Bronchial epithelial cell (primary cell): Measurements from ENCODE around the gene ENO3. TPM values are rescaled to one million over a fixed set of nuclear protein-coding genes. Genes with fewer than 3 reads are reported as not detected.

Source experiments
- DNase-seq: peaks from one replicate; pipeline ENCODE4 v3.0.0-alpha.2; 2010; ENCODE audit warnings: low read depth
- FAIRE-seq: peaks from 2 replicates; lab custom pipeline; 2011; peaks lifted over from hg19 to GRCh38; lab: Jason Lieb, UNC
- H3K27me3 ChIP-seq: 2 replicates; pipeline ENCODE4 v1.5.1; 2011; ENCODE audit warnings: low read length; ENCODE audit not compliant: control insufficient read depth, insufficient read depth
- H3K36me3 ChIP-seq: 2 replicates; pipeline ENCODE4 v1.5.1; 2011; ENCODE audit warnings: low read length; ENCODE audit not compliant: control insufficient read depth, insufficient read depth
- H3K4me3 ChIP-seq: 2 replicates; pipeline ENCODE4 v1.5.1; 2011; ENCODE audit warnings: mild to moderate bottlenecking, low read depth, low read length, control low read depth
- total RNA-seq: library from RNA; depleted of rRNA; stranded (reverse); fragments of >200 nt; gene quantifications from 2 replicates; pipeline ENCODE4 v1.2.1, GENCODE V29; 2014
- TF ChIP-seq, protein P1 (sequence below): IDR thresholded peaks from 2 replicates; pipeline ENCODE4 v1.5.1; 2011; ENCODE audit warnings: mild to moderate bottlenecking, moderate library complexity, low read length, control low read depth, inconsistent platforms; ENCODE audit not compliant: insufficient read depth, severe bottlenecking

ENO3 gene
- total RNA-seq, 1 donor from 2014 or later = 1.8 TPM

DNA sequence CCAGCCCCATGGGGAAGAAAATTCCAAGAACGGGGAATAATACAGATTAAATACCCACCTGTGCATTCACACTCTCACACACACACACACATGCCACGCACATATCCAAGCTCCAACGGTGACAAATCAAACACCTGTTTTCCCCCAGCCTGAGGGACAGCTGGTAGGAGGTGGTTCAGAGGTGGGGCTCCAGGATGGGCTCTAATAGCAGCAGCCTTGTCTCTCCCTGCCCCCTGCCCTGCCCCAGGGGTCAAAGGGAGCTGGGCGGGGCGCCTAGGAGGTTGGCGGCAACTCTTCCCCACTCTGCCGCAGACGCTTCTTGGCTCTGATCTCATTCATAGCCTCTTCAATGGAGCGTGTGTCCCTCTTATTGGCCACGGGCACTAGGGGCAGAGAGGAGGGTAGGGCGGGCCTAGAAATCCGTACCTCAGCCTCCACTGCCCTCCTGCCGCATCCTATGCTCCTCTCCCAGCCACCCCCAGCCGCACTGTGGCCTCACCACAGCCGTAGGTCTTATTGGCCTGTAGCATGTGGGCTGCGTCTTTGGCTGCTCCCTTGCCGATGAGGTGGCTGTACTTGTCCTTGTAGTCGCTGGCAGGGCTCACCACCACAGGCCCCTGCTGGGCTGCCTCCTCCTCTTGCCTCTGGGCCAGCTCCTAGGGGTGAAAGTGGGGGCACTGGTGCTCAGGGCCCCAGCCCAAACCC lies 8.5 kb downstream of the ENO3 start:
- H3K36me3 ChIP-seq = peaks cover 11% of the 10 kb centered on the region
- no peaks in the 10 kb centered on the region for H3K27me3 ChIP-seq
- TF ChIP-seq, protein P1, sequence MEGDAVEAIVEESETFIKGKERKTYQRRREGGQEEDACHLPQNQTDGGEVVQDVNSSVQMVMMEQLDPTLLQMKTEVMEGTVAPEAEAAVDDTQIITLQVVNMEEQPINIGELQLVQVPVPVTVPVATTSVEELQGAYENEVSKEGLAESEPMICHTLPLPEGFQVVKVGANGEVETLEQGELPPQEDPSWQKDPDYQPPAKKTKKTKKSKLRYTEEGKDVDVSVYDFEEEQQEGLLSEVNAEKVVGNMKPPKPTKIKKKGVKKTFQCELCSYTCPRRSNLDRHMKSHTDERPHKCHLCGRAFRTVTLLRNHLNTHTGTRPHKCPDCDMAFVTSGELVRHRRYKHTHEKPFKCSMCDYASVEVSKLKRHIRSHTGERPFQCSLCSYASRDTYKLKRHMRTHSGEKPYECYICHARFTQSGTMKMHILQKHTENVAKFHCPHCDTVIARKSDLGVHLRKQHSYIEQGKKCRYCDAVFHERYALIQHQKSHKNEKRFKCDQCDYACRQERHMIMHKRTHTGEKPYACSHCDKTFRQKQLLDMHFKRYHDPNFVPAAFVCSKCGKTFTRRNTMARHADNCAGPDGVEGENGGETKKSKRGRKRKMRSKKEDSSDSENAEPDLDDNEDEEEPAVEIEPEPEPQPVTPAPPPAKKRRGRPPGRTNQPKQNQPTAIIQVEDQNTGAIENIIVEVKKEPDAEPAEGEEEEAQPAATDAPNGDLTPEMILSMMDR = no peak
- no peak overlapping the region for H3K4me3 ChIP-seq
- FAIRE-seq (no peak), DNase-seq (no peak)

DNA sequence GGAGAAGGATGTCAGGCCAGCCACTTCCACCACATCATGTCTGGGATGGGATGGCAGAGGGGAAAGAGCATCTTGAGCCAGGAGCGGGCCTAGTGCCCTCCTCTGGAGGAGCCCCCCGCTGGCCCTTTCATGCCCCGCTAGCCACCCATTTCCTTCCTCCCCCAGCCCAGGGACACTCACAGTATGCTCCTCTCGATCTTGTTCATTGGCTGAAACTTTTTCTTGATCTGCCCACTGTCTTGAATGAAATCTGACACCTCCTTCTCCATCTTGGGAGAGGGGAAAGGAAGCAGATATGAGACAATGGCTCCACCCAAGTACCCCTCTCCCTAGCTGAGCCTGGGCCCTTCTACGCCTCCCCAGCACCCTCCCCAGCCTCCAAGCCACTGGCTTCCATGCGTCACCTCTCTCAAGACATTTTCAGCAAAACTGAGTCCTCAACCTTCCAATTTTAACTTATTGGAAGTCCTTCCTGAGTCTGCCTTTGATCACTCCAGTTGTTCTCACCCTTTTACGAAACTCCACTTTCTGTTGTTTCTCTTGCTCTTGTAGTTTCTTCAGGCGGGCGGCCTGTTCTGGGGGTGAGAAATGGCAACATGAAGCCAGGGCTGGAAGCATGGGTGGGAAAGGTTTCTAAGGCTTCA lies 9.5 kb downstream of the ENO3 start:
- TF ChIP-seq, protein P1 = no peak
- DNase-seq = no peak
- FAIRE-seq = no peak

DNA sequence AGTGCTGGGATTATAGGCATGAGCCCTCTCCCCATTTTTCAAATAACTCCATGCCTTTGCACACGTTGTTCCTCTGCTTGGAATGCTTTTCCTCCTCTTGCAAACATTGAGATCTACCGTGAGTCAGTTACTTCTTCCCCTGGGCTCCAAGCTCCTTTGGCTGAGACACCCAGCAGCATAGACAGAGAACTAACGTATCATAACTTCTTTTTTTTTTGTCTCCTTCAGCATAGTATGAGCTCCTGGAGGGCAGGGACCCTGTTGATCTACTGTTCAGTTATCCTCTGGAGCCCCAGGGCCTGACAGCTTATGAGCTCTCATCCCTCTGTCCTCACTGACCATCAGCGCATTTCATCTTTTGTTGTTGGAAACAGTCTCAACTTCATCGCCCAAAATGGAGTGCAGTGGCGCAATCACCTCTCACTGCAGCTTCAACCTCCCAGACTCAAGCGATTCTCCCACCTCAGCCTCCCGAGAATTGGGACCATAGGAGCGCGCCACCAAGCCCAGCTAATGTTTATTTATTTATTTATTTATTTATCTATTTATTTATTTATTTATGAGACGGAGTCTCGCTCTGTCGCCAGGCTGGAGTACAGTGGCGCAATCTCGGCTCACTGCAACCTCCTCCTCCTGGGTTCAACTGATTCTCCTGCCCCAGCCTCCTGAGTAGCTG lies 14.5 kb downstream of the ENO3 start:
- FAIRE-seq (no peak), DNase-seq (no peak)
- TF ChIP-seq, protein P1 = no peak
- H3K4me3 ChIP-seq = no peak overlapping the region
- peaks cover 5% of the 10 kb centered on the region for H3K36me3 ChIP-seq
- no peaks in the 10 kb centered on the region for H3K27me3 ChIP-seq

More for the DNA sequence above, 9.5 kb downstream of the ENO3 start:
- Histone ChIP-seq H3K36me3 (peaks cover 11% of the 10 kb centered on the region), H3K27me3 (no peaks in the 10 kb centered on the region), H3K4me3 (no peak overlapping the region)

DNA sequence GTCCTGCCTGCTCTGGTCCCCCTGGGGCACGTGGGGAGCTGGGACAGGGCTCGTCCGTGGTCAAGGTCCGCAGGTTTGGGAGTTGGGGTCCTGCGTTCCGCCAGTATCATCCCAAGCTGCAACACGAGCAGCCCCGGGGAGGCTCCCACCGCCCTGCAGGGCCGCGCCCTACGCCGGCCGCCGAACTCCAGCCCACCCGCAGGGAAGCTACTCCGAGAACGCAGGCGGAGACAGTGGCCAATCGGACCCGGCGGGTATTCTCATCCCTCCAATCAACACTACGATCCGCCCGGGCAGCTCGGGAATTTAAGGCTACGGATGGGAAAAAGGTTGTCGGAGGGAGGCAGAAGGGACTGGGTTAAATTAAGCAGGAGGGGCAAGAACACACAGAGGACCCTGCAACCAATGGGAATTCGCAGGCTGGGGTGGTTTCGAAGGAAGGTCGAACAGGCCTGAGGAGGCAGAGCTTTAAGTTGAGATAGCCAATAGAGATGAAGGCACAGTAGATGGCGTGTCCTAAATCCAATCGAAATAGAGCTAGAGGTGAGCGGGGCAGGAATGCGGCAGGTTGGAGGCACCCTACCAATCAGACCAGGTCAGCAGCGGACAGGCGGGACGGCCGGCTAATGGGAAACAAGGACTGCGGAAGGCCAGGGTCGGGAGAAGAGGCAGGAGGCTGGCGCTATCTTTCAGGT lies 16.1 kb downstream of the ENO3 start:
- DNase-seq (peak; percentile 98), FAIRE-seq (peak; percentile 91)
- peaks cover 5% of the 10 kb centered on the region for H3K36me3 ChIP-seq
- no peaks in the 10 kb centered on the region for H3K27me3 ChIP-seq
- TF ChIP-seq, protein P1 = no peak
- peak overlapping the region; percentile 68 for H3K4me3 ChIP-seq

DNA sequence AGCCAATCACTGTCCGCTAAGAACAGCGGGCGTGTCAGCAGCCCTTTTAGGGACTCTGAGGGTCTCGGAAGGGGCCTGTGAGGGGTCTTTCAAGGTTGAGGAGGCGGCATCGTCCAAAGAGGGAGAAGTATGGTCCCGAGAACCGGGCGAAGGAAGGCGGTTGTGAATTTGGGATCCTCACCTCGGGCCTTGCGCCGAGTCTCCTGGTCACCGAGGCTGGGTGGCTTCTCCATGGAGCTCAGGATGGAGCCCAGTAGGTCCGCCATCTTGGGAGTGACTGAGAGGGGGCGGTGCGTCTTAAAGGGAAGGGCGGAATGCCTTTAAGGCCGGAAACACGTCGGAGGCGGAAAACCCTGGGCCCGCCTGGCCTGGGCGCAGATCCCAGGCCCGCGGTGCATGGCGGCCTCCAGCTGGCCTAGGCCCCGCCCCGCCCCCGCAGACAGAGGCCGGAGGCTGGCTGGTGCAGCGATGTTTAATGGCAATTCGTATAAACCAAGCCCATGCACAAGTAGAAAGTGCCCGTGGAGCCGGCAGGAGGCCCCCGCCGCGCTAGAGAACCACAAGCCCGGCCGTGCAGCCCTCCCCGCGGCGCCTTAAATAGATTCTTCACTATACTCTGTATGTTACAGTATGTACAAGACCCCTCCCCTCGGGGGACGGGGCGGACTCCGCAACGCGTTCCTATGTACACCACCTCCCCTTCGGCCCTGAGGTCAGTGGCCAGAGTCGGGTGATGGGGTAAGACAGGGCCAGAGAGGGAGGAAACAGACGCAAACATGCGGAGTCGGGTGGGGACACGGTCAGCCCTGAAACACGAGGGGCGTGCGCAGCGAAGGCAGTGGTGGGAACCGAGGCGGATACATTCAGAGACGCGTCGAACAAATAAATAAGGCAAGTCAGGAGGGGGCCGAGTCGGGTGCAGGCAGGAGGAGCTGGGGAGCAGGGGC lies 16.9 kb downstream of the ENO3 start, which contains the start of gene SPAG7:
TSS of gene SPAG7 (minus strand) at position 279 of the 947 bp plus-strand sequence. CDS start at position 266, 13 bp downstream.
- peak; percentile 89 for DNase-seq
- Histone ChIP-seq H3K27me3 (no peaks in the 10 kb centered on the region), H3K36me3 (peaks cover 10% of the 10 kb centered on the region), H3K4me3 (peak within 1 kb of the TSS; percentile 68)
- TF ChIP-seq, protein P1 = no peak
- FAIRE-seq = peak; percentile 84
